Measurements from ENCODE around the gene CHML.

DNA sequence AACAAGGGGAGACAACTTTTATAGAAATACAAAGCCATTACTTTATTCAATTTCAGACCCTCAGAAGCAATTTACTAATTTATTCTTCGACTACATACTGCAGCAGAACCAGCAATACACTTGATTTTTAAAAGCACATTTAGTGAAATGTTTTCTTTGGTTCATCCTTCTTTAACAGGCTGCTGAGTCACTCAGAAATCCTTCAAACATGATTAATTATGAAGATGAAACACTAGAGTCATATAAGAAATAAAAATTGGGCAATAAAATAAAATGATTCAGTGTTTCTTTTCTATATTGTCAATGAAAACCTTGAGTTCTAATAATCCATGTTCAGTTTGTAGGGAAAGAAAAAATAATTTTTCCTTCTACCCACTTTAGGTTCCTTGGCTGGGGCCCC lies 47.0 kb downstream of the CHML start:
- TF ChIP-seq, protein P1, sequence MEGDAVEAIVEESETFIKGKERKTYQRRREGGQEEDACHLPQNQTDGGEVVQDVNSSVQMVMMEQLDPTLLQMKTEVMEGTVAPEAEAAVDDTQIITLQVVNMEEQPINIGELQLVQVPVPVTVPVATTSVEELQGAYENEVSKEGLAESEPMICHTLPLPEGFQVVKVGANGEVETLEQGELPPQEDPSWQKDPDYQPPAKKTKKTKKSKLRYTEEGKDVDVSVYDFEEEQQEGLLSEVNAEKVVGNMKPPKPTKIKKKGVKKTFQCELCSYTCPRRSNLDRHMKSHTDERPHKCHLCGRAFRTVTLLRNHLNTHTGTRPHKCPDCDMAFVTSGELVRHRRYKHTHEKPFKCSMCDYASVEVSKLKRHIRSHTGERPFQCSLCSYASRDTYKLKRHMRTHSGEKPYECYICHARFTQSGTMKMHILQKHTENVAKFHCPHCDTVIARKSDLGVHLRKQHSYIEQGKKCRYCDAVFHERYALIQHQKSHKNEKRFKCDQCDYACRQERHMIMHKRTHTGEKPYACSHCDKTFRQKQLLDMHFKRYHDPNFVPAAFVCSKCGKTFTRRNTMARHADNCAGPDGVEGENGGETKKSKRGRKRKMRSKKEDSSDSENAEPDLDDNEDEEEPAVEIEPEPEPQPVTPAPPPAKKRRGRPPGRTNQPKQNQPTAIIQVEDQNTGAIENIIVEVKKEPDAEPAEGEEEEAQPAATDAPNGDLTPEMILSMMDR (IDR thresholded peaks at IDR 0.05), result no peak
- no peak for TF ChIP-seq POLR2A (IDR thresholded peaks at IDR 0.05)

Measured in right lobe of liver (tissue), 4 donors.